CD4-positive, alpha-beta T cell (primary cell): ENCODE data around the gene CRB1. TPM values are rescaled to one million over a fixed set of nuclear protein-coding genes. Genes with fewer than 3 reads are reported as not detected.

Source experiments
- ATAC-seq: fragments of 200-7000 bp; cut with Tn5 transposase; one replicate; pipeline ENCODE4 v1.10.0; 2022; ENCODE audit warnings: mild to moderate bottlenecking; ENCODE audit not compliant: poor library complexity
- CTCF ChIA-PET: fragments of 350-600 bp; sonication (Branson Sonifier 250); formaldehyde crosslinking; loops from one replicate; lab custom pipeline; 2021; ENCODE audit warnings: antibody characterized with exemption, inconsistent platforms; lab: Charles Lee
- POLR2A ChIA-PET: fragments of 350-600 bp; sonication (Branson Sonifier 250); formaldehyde crosslinking; loops from one replicate; lab custom pipeline; 2021; ENCODE audit warnings: antibody characterized with exemption, inconsistent platforms; lab: Charles Lee
- DNase-seq, 14 experiments: peaks; one replicate each; pipeline ENCODE4 v3.0.0-alpha.2; 2013 to 2020; ENCODE audit warnings: mixed read lengths in 2 of 14
- H3K27ac ChIP-seq, 2 donors: one replicate each; pipeline versions ENCODE4 v1.5.1 to v1.7.0; 2013; ENCODE audit warnings: low read length in 2 of 2, low read depth in 1 of 2, mild to moderate bottlenecking in 1 of 2
- H3K27me3 ChIP-seq, 2 experiments: 1 replicate in 1 of 2; 2 replicates in 1 of 2; pipeline versions ENCODE4 v1.6.1 to v1.7.0; 2013; ENCODE audit warnings: low read length in 2 of 2, control low read depth in 1 of 2, mild to moderate bottlenecking in 1 of 2, moderate library complexity in 1 of 2; ENCODE audit not compliant: insufficient read depth in 2 of 2, control insufficient read depth in 1 of 2
- H3K36me3 ChIP-seq: one replicate; pipeline ENCODE4 v1.6.1; 2013; ENCODE audit warnings: low read length, control low read depth; ENCODE audit not compliant: insufficient read depth
- H3K4me1 ChIP-seq: one replicate; pipeline ENCODE4 v1.6.1; 2013; ENCODE audit warnings: low read length, control low read depth; ENCODE audit not compliant: insufficient read depth
- H3K4me3 ChIP-seq: one replicate; pipeline ENCODE4 v1.5.1; 2013; ENCODE audit warnings: mild to moderate bottlenecking, low read length, moderate library complexity
- H3K9me3 ChIP-seq, 2 experiments: 1 replicate in 1 of 2; 2 replicates in 1 of 2; pipeline versions ENCODE4 v1.6.1 to v1.7.0; 2013; ENCODE audit warnings: low read length in 2 of 2, mild to moderate bottlenecking in 2 of 2, control low read depth in 1 of 2, moderate library complexity in 1 of 2; ENCODE audit not compliant: control insufficient read depth in 1 of 2, insufficient read depth in 1 of 2
- H3K27ac Mint-ChIP-seq: one replicate; pipeline ENCODE4 v1.8.0; 2020; ENCODE audit warnings: mixed read lengths
- H3K27me3 Mint-ChIP-seq: one replicate; pipeline ENCODE4 v1.8.0; 2021; ENCODE audit warnings: mixed read lengths
- H3K36me3 Mint-ChIP-seq: one replicate; pipeline ENCODE4 v1.8.0; 2021; ENCODE audit warnings: low read depth, mixed read lengths
- H3K4me1 Mint-ChIP-seq: one replicate; pipeline ENCODE4 v1.8.0; 2021; ENCODE audit warnings: low read depth, mixed read lengths
- H3K4me3 Mint-ChIP-seq: one replicate; pipeline ENCODE4 v1.8.0; 2020; ENCODE audit warnings: mild to moderate bottlenecking, mixed read lengths
- H3K9me3 Mint-ChIP-seq: one replicate; pipeline ENCODE4 v1.8.0; 2020; ENCODE audit warnings: mixed read lengths
- intact Hi-C, 2 experiments: fragments of 100-400 bp; cut with DNase I in 1 of 2; cut with micrococcal nuclease in 1 of 2; formaldehyde crosslinking; loops; one replicate each; pipeline versions ENCODE4 v1.15.1 to v1.9.0; 2023 to 2025; cut with DNase I, micrococcal nuclease
- total RNA-seq, 174 experiments: library from RNA in 2 of 174; stranded (reverse) in 2 of 174; gene quantifications; one replicate each; pipeline ENCODE4 v1.2.3 and lab custom pipeline; 2021 to 2026
- TF ChIP-seq, protein P1 (sequence below): fragments of 200-600 bp; IDR thresholded peaks from one replicate; pipeline ENCODE4 v1.8.0; 2022; ENCODE audit warnings: antibody characterized with exemption, mild to moderate bottlenecking

Gene CRB1
- total RNA-seq, 2 experiments from 2014 or later: 0.17 to 0.25 TPM

DNA sequence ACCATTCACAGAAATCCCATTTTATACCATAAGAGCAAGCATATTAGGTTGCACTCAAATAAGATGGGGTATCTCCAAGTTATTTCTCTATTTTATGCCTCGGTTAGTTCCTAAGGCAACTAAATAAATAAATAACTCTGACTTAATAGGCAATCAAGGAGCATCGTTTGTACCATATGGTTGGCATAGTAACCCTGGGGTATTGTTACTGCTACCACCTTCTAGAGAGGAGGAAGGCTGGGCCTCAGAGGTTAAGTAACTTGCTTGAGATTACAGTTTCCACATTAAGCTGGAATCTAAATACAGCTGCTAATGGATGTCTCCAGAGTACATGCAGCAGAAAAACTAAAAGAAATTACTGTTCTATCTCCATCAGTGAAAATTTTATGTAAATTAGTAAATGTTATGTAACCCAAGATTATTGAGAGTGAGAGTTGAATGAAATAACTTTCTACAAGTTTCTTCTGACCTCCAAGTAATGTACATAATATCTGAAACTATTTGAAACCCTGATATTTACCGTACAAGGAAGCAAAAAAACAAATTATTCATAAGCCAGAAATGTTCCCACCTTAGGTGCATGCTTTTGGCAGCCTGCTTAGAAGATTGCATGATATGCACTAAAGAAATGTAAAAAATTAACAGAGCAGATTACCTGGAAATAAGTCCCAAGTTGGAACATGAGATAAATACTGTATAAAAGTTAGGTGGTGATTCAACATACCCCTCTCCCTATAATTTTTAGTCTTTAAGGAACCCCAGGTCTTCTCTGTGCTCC is 127.0 kb downstream of the CRB1 start:
- no peak overlapping the region for H3K4me3 Mint-ChIP-seq
- ATAC-seq (no peak), DNase-seq (peak in 1 of 14 experiments; percentile 19)
- H3K4me1 Mint-ChIP-seq: peaks cover 41% of the 10 kb centered on the region
- Histone ChIP-seq H3K9me3 (no peaks in the 10 kb centered on the region), H3K4me3 (no peak overlapping the region), H3K27me3 (no peaks in the 10 kb centered on the region), H3K36me3 (no peaks in the 10 kb centered on the region), H3K4me1 (peaks cover 9% of the 10 kb centered on the region), H3K27ac (no peak overlapping the region)
- ChIA-PET CTCF (no interaction called here), POLR2A (no interaction called here)
- no peaks in the 10 kb centered on the region for H3K9me3 Mint-ChIP-seq
- intact Hi-C loops: loop anchor here (10.0 kb wide), 2 partner anchors 520 to 530 kb away; partner anchors contain the start of gene LHX9 (in 1 of the 2)
- TF ChIP-seq, protein P1, sequence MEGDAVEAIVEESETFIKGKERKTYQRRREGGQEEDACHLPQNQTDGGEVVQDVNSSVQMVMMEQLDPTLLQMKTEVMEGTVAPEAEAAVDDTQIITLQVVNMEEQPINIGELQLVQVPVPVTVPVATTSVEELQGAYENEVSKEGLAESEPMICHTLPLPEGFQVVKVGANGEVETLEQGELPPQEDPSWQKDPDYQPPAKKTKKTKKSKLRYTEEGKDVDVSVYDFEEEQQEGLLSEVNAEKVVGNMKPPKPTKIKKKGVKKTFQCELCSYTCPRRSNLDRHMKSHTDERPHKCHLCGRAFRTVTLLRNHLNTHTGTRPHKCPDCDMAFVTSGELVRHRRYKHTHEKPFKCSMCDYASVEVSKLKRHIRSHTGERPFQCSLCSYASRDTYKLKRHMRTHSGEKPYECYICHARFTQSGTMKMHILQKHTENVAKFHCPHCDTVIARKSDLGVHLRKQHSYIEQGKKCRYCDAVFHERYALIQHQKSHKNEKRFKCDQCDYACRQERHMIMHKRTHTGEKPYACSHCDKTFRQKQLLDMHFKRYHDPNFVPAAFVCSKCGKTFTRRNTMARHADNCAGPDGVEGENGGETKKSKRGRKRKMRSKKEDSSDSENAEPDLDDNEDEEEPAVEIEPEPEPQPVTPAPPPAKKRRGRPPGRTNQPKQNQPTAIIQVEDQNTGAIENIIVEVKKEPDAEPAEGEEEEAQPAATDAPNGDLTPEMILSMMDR: no peak
- H3K36me3 Mint-ChIP-seq: no peaks in the 10 kb centered on the region
- H3K27me3 Mint-ChIP-seq: no peaks in the 10 kb centered on the region
- no peak overlapping the region for H3K27ac Mint-ChIP-seq

DNA sequence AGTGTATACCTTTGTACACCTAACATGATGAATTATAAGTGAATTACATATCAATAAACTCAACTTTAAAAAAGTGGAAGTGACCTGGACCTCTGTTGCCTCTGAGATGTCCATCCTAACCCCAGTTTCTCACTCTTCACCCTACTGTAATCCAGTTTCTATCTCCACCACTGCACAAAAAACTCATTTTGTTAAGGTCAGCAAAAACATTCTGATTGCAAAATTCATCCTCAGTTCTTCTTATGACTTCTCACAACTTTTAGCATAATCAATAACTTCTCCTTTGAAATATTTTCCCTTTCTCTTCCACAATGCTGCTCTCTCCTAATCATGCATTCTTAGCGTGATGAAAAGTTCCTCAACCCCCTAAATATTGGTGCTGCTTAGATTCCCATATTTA is 129.8 kb downstream of the CRB1 start:
- ATAC-seq (no peak), DNase-seq (no peak)
- no peaks in the 10 kb centered on the region for H3K27me3 ChIP-seq
- TF ChIP-seq, protein P1: no peak
- H3K36me3 ChIP-seq: no peaks in the 10 kb centered on the region
- no peaks in the 10 kb centered on the region for H3K9me3 ChIP-seq
- no peak overlapping the region for H3K4me3 ChIP-seq
- Mint-ChIP-seq H3K9me3 (no peaks in the 10 kb centered on the region), H3K27me3 (peaks cover 5% of the 10 kb centered on the region), H3K27ac (no peak overlapping the region), H3K4me3 (no peak overlapping the region), H3K4me1 (peaks cover 13% of the 10 kb centered on the region), H3K36me3 (no peaks in the 10 kb centered on the region)
- no peak overlapping the region for H3K27ac ChIP-seq
- no peaks in the 10 kb centered on the region for H3K4me1 ChIP-seq
- ChIA-PET CTCF (no interaction called here), POLR2A (no interaction called here)
- intact Hi-C loops: loop anchor here (10.0 kb wide), 2 partner anchors 517 to 527 kb away; partner anchors contain the start of gene LHX9 (in 1 of the 2)

DNA sequence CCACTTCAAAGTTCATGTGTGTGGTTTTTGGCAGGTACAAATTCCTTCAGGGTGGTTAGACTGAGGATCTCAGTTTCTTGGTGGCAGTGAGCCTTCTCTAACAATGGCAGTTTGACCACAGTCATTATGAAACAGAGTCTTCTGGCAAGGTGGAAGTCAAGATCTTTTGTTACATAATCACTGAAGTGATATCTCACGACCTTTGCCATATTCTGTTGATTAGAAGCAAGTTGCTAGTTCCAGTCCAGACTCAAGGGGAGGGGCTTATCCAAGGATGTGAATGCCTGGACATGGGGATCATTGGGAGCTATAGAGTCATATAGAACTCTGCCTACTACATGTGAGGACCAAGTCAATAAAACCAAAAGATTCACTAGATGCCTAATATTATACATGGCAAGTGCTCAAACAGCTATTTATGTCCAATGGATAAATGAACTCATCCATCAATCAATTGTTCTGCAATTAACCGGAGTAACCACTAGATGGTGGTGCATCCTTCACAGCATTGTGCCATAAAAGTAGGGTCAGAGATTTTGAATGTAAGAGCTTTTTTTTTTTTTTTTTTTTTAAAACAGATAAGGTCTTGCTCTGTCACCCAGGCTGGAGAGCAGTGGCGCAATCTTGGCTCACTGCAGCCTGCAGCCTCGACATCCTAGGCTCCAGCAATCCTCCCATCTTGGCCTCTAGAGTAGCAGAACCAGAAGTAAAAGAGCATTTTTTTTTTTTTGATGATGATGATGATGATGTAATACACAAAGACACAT is 131.9 kb downstream of the CRB1 start:
- Histone ChIP-seq H3K4me1 (no peaks in the 10 kb centered on the region), H3K9me3 (no peaks in the 10 kb centered on the region), H3K4me3 (no peak overlapping the region), H3K27ac (no peak overlapping the region), H3K27me3 (no peaks in the 10 kb centered on the region), H3K36me3 (no peaks in the 10 kb centered on the region)
- no peak overlapping the region for H3K27ac Mint-ChIP-seq
- CTCF ChIA-PET: interaction anchor here (0.7 to 1.2 kb wide), 7 partner anchors 9 to 961 kb away, joined by 3 to 18 read pairs (median 3); no protein-coding TSS in a partner anchor
- peak; percentile 81 for ATAC-seq
- no peak overlapping the region for H3K4me3 Mint-ChIP-seq
- POLR2A ChIA-PET: interaction anchor here (1.0 to 1.6 kb wide), 2 partner anchors 8 to 10 kb away, joined by 3 to 6 read pairs; no protein-coding TSS in a partner anchor
- TF ChIP-seq, protein P1: peak; percentile 59
- H3K9me3 Mint-ChIP-seq: no peaks in the 10 kb centered on the region
- DNase-seq: peak in 5 of 14 experiments; percentile 7 to 67 (median 48)
- intact Hi-C loops: loop anchor here (10.0 kb wide), 2 partner anchors 515 to 525 kb away; partner anchors contain the start of gene LHX9 (in 1 of the 2)
- peaks cover 15% of the 10 kb centered on the region for H3K27me3 Mint-ChIP-seq
- no peaks in the 10 kb centered on the region for H3K4me1 Mint-ChIP-seq
- no peaks in the 10 kb centered on the region for H3K36me3 Mint-ChIP-seq
